Mesenchymal stem cell (in vitro differentiated cells and primary cell): ENCODE results near the gene GRHL3. TPM values are rescaled to one million over a fixed set of nuclear protein-coding genes. Genes with fewer than 3 reads are reported as not detected.
"Not testable (repeated sequence)": the region's sequence is repeated elsewhere in the genome, so short reads cannot be mapped to it uniquely, and the experiment has no call there.

Experiments
- DNase-seq: peaks from one replicate; pipeline ENCODE4 v3.0.0-alpha.2; 2013
- H2AFZ ChIP-seq: one replicate; pipeline ENCODE4 v1.6.1; 2013; ENCODE audit warnings: low read depth, mild to moderate bottlenecking, control low read depth, inconsistent platforms, low read length, moderate library complexity
- H2AK5ac ChIP-seq: 2 replicates; pipeline ENCODE4 v1.6.1; 2013; ENCODE audit warnings: low read length, moderate library complexity, mild to moderate bottlenecking, inconsistent platforms; ENCODE audit not compliant: severe bottlenecking
- H2BK120ac ChIP-seq: one replicate; pipeline ENCODE4 v1.6.1; 2013; ENCODE audit warnings: low read depth, mild to moderate bottlenecking, inconsistent platforms, low read length, moderate library complexity
- H2BK12ac ChIP-seq, 2 experiments: one replicate each; pipeline ENCODE4 v1.6.1; 2013; ENCODE audit warnings: inconsistent platforms in 2 of 2, low read length in 2 of 2, mild to moderate bottlenecking in 2 of 2, moderate library complexity in 2 of 2, control low read depth in 1 of 2
- H2BK15ac ChIP-seq: one replicate; pipeline ENCODE4 v1.6.1; 2013; ENCODE audit warnings: mild to moderate bottlenecking, low read depth, inconsistent platforms; ENCODE audit not compliant: poor library complexity, severe bottlenecking
- H2BK5ac ChIP-seq: 2 replicates; pipeline ENCODE4 v1.6.1; 2013; ENCODE audit warnings: low read depth, mild to moderate bottlenecking, low read length, control low read depth, inconsistent platforms; ENCODE audit not compliant: poor library complexity, severe bottlenecking
- H3K14ac ChIP-seq, 2 experiments: one replicate each; pipeline ENCODE4 v1.6.1; 2013; ENCODE audit warnings: inconsistent platforms in 2 of 2, low read length in 2 of 2, control low read depth in 1 of 2, mild to moderate bottlenecking in 1 of 2, moderate library complexity in 1 of 2
- H3K18ac ChIP-seq, 2 experiments: one replicate each; pipeline ENCODE4 v1.6.1; 2013; ENCODE audit warnings: inconsistent platforms in 2 of 2, low read length in 2 of 2, control low read depth in 1 of 2, low read depth in 1 of 2, mild to moderate bottlenecking in 1 of 2
- H3K23ac ChIP-seq, 2 experiments: one replicate each; pipeline ENCODE4 v1.6.1; 2013; ENCODE audit warnings: inconsistent platforms in 2 of 2, low read length in 2 of 2, mild to moderate bottlenecking in 2 of 2, moderate library complexity in 2 of 2, control low read depth in 1 of 2
- H3K27ac ChIP-seq: 2 replicates; pipeline ENCODE4 v1.5.1; 2013; ENCODE audit warnings: mild to moderate bottlenecking, moderate library complexity, low read length, control low read depth, inconsistent platforms; ENCODE audit not compliant: poor library complexity, severe bottlenecking
- H3K27me3 ChIP-seq, 2 experiments: 2 replicates each; pipeline versions ENCODE4 v1.6.1 to v1.7.0; 2013; ENCODE audit warnings: low read length in 2 of 2, mild to moderate bottlenecking in 2 of 2, moderate library complexity in 2 of 2, control low read depth in 1 of 2, inconsistent platforms in 1 of 2; ENCODE audit not compliant: control insufficient read depth in 1 of 2, insufficient read depth in 1 of 2
- H3K36me3 ChIP-seq, 2 experiments: 2 replicates each; pipeline versions ENCODE4 v1.6.1 to v1.7.0; 2013; ENCODE audit warnings: low read length in 2 of 2, control low read depth in 1 of 2, inconsistent platforms in 1 of 2, low read depth in 1 of 2, mild to moderate bottlenecking in 1 of 2; ENCODE audit not compliant: insufficient read depth in 2 of 2, control insufficient read depth in 1 of 2
- H3K4ac ChIP-seq, 2 experiments: one replicate each; pipeline ENCODE4 v1.6.1; 2013; ENCODE audit warnings: inconsistent platforms in 2 of 2, low read length in 2 of 2, mild to moderate bottlenecking in 2 of 2, moderate library complexity in 2 of 2, control low read depth in 1 of 2, low read depth in 1 of 2
- H3K4me1 ChIP-seq: 2 replicates; pipeline ENCODE4 v1.6.1; 2013; ENCODE audit warnings: low read depth, low read length, control low read depth; ENCODE audit not compliant: control insufficient read depth, insufficient read depth
- H3K4me2 ChIP-seq: 2 replicates; pipeline ENCODE4 v1.6.1; 2013; ENCODE audit warnings: low read length, mild to moderate bottlenecking, inconsistent platforms; ENCODE audit not compliant: poor library complexity, severe bottlenecking
- H3K4me3 ChIP-seq, 2 experiments: 2 replicates each; pipeline versions ENCODE4 v1.5.1 to v1.7.0; 2013; ENCODE audit warnings: low read length in 2 of 2, mild to moderate bottlenecking in 2 of 2, control low read depth in 1 of 2, low read depth in 1 of 2; ENCODE audit not compliant: insufficient read depth in 1 of 2
- H3K79me1 ChIP-seq: replicated peaks from 2 replicates; pipeline ENCODE4 v1.6.1; 2013; ENCODE audit warnings: mild to moderate bottlenecking, control low read depth, low read length, inconsistent platforms; ENCODE audit not compliant: poor library complexity, severe bottlenecking
- H3K9ac ChIP-seq: 2 replicates; pipeline ENCODE4 v1.7.0; 2013; ENCODE audit warnings: mild to moderate bottlenecking, low read length, moderate library complexity
- H3K9me3 ChIP-seq: 2 replicates; pipeline ENCODE4 v1.7.0; 2013; ENCODE audit warnings: mild to moderate bottlenecking, low read length; ENCODE audit not compliant: control insufficient read depth
- H4K8ac ChIP-seq: one replicate; pipeline ENCODE4 v1.6.1; 2013; ENCODE audit warnings: inconsistent platforms, mild to moderate bottlenecking, low read length, moderate library complexity
- H4K91ac ChIP-seq: one replicate; pipeline ENCODE4 v1.6.1; 2013; ENCODE audit warnings: mild to moderate bottlenecking, low read length, inconsistent platforms
- WGBS: methylation state at CpG from one replicate; pipeline ENCODE4 v1.1.7; 2013; ENCODE audit warnings: mixed read lengths; 5-methylcytosine and 5-hydroxymethylcytosine counted together
- polyA plus RNA-seq, 2 experiments: library from polyadenylated mRNA; stranded (reverse); fragments of 200-250 nt; gene quantifications; one replicate each; pipeline ENCODE4 v1.2.3, GENCODE V29; 2013

The GRHL3 gene
- polyA plus RNA-seq (2013, experiment 1 of 2): 0.19 TPM
- polyA plus RNA-seq (2013, experiment 2 of 2): 0.21 TPM

- peak within 1 kb of the TSS; percentile 47 for H4K91ac ChIP-seq
- H2BK12ac ChIP-seq: no peak within 1 kb of the TSS
- H3K27ac ChIP-seq: no peak within 1 kb of the TSS
- no peak within 1 kb of the TSS for H2BK5ac ChIP-seq
- no peak within 1 kb of the TSS for H2BK120ac ChIP-seq
- H4K8ac ChIP-seq: no peak within 1 kb of the TSS
- no peaks in the 10 kb centered on the region for H3K36me3 ChIP-seq
- H2AK5ac ChIP-seq: no peak within 1 kb of the TSS
- H3K79me1 ChIP-seq: no peaks in the 10 kb centered on the region
- no peaks in the 10 kb centered on the region for H3K9me3 ChIP-seq
- no peak within 1 kb of the TSS for H3K4me3 ChIP-seq
- H2AFZ ChIP-seq: no peak within 1 kb of the TSS
- H3K23ac ChIP-seq: peak within 1 kb of the TSS in 1 of 2 experiments; percentile 2
- H3K9ac ChIP-seq: peak within 1 kb of the TSS; percentile 1
- peak; percentile 48 for DNase-seq
- peaks cover 54 to 88% of the 10 kb centered on the region in 2 experiments for H3K27me3 ChIP-seq
- H3K4me1 ChIP-seq: peaks cover 28% of the 10 kb centered on the region
- H3K14ac ChIP-seq: no peak within 1 kb of the TSS
- peak within 1 kb of the TSS in 1 of 2 experiments; percentile 3 for H3K18ac ChIP-seq
- peak within 1 kb of the TSS; percentile 30 for H2BK15ac ChIP-seq
- peak within 1 kb of the TSS; percentile 32 for H3K4me2 ChIP-seq
- 10% methylated on average over 20 of the region's 21 CpGs for WGBS
- H3K4ac ChIP-seq: no peak within 1 kb of the TSS
Measured at GRCh38 chr1:24319312-24319863, at the start of gene GRHL3. GRHL3 (plus strand) TSS chr1:24319357; CDS start chr1:24319552, 195 bp downstream.

- H3K14ac ChIP-seq, H3K4ac ChIP-seq, H3K9ac ChIP-seq, H2AFZ ChIP-seq, H4K8ac ChIP-seq, H3K27ac ChIP-seq, DNase-seq, H3K79me1 ChIP-seq, H3K4me3 ChIP-seq, H2BK5ac ChIP-seq, H3K18ac ChIP-seq, H3K23ac ChIP-seq, H2AK5ac ChIP-seq, H3K4me2 ChIP-seq, H2BK120ac ChIP-seq, H3K9me3 ChIP-seq, H3K36me3 ChIP-seq, H2BK12ac ChIP-seq, H2BK15ac ChIP-seq, H3K4me1 ChIP-seq, H4K91ac ChIP-seq: not testable (repeated sequence)
- WGBS: 91% methylated on average over 20 of the region's 20 CpGs
- peaks cover 8 to 16% of the 10 kb centered on the region in 2 experiments for H3K27me3 ChIP-seq
Measured at GRCh38 chr1:24274203-24275103, 44.7 kb upstream of the GRHL3 start.

GRCh38 chr1:24275104-24275410 is 44.1 kb upstream of the GRHL3 start:
- no peak overlapping the region for H2BK120ac ChIP-seq
- no peak overlapping the region for H3K18ac ChIP-seq
- peaks cover 12 to 22% of the 10 kb centered on the region in 2 experiments for H3K27me3 ChIP-seq
- DNase-seq: no peak
- H2AFZ ChIP-seq: no peak overlapping the region
- no peak overlapping the region for H3K27ac ChIP-seq
- H3K9me3 ChIP-seq: peaks cover 7% of the 10 kb centered on the region
- no peak overlapping the region for H4K8ac ChIP-seq
- no peak overlapping the region for H3K4me2 ChIP-seq
- no peaks in the 10 kb centered on the region for H3K79me1 ChIP-seq
- no peak overlapping the region for H2BK15ac ChIP-seq
- no peak overlapping the region for H4K91ac ChIP-seq
- no peak overlapping the region for H3K4me3 ChIP-seq
- H2AK5ac ChIP-seq: no peak overlapping the region
- no peak overlapping the region for H2BK12ac ChIP-seq
- no peaks in the 10 kb centered on the region for H3K4me1 ChIP-seq
- H3K9ac ChIP-seq: no peak overlapping the region
- H3K23ac ChIP-seq: no peak overlapping the region
- no peak overlapping the region for H3K14ac ChIP-seq
- no peak overlapping the region for H3K4ac ChIP-seq
- WGBS: 90% methylated on average over 2 of the region's 2 CpGs
- H2BK5ac ChIP-seq: no peak overlapping the region
- H3K36me3 ChIP-seq: no peaks in the 10 kb centered on the region

- WGBS: 90% methylated on average over 4 of the region's 5 CpGs
- H3K23ac ChIP-seq: no peak overlapping the region
- no peak overlapping the region for H3K14ac ChIP-seq
- H3K9me3 ChIP-seq: peaks cover 7% of the 10 kb centered on the region
- H2BK12ac ChIP-seq: no peak overlapping the region
- no peak overlapping the region for H2AFZ ChIP-seq
- H3K27me3 ChIP-seq: peaks cover 12 to 24% of the 10 kb centered on the region in 2 experiments
- no peak overlapping the region for H3K18ac ChIP-seq
- H2BK5ac ChIP-seq: no peak overlapping the region
- H3K79me1 ChIP-seq: no peaks in the 10 kb centered on the region
- no peak overlapping the region for H2AK5ac ChIP-seq
- no peaks in the 10 kb centered on the region for H3K4me1 ChIP-seq
- no peak overlapping the region for H4K91ac ChIP-seq
- no peaks in the 10 kb centered on the region for H3K36me3 ChIP-seq
- H3K4me2 ChIP-seq: no peak overlapping the region
- DNase-seq: no peak
- no peak overlapping the region for H2BK15ac ChIP-seq
- H3K27ac ChIP-seq: no peak overlapping the region
- H4K8ac ChIP-seq: no peak overlapping the region
- no peak overlapping the region for H3K9ac ChIP-seq
- no peak overlapping the region for H3K4me3 ChIP-seq
- H2BK120ac ChIP-seq: no peak overlapping the region
- H3K4ac ChIP-seq: no peak overlapping the region
Measured at GRCh38 chr1:24275510-24275909, 43.6 kb upstream of the GRHL3 start.
